Stimulated activated CD4-positive, alpha-beta T cell treated with anti-CD3 and anti-CD28 coated beads, Interleukin-1b, Interleukin-23, amount 100 ng/mL, for 48 hours (primary cell): ENCODE data around the gene NDUFB10.

ENCODE experiments used
- DNase-seq: peaks from one replicate; pipeline ENCODE4 v3.0.0-alpha.2; 2020

Gene NDUFB10

GRCh38 chr16:2004795-2005517, 45.6 kb downstream of the NDUFB10 start:
- no peak for DNase-seq

GRCh38 chr16:2005646-2006045, 46.3 kb downstream of the NDUFB10 start:
- DNase-seq: no peak

- no peak for DNase-seq
Observed at GRCh38 chr16:2006317-2006716, 47.0 kb downstream of the NDUFB10 start.

- DNase-seq: no peak
Observed at GRCh38 chr16:2007081-2007836, 47.9 kb downstream of the NDUFB10 start.

- DNase-seq: peak; percentile 34
Observed at GRCh38 chr16:2008009-2008526, 48.7 kb downstream of the NDUFB10 start.

GRCh38 chr16:2008631-2009163, 49.4 kb downstream of the NDUFB10 start:
- DNase-seq: peak; percentile 46

- DNase-seq: no peak
Observed at GRCh38 chr16:2009164-2009711, 49.9 kb downstream of the NDUFB10 start.

- peak; percentile 75 for DNase-seq
Observed at GRCh38 chr16:2009791-2010510, 50.6 kb downstream of the NDUFB10 start, which contains the start of gene ZNF598. Gene ZNF598, minus strand, starts transcription at chr16:2009821.
